ENCODE results near the gene BRPF1.

GRCh38 chr3:9742560-9742959 lies 11.0 kb downstream of the BRPF1 start:
- TF ChIP-seq CTCF (conservative IDR thresholded peaks at IDR 0.05; ENCODE audit: low read length): no peak
- TF ChIP-seq EZH2phosphoT487 (IDR thresholded peaks at IDR 0.05; ENCODE audit: borderline replicate concordance): no peak

All from Loucy (cell line).